Vagina (tissue), 2 donors: ENCODE results near the gene ROCK2. TPM values are rescaled to one million over a fixed set of nuclear protein-coding genes. Genes with fewer than 3 reads are reported as not detected.

Source experiments
- DNase-seq, 2 donors: peaks; one replicate each; pipeline ENCODE4 v3.0.0-alpha.2; 2017; ENCODE audit errors: extremely low spot score in 2 of 2
- H3K27ac ChIP-seq: fragments of 200-600 bp; sonication (generic); one replicate; pipeline ENCODE4 v1.5.1; 2019
- H3K27me3 ChIP-seq: fragments of 200-600 bp; sonication (generic); one replicate; pipeline ENCODE4 v1.5.1; 2019
- H3K36me3 ChIP-seq, 2 donors: fragments of 200-600 bp; sonication (generic); one replicate each; pipeline ENCODE4 v1.5.1; 2017 to 2019
- H3K4me1 ChIP-seq: fragments of 200-600 bp; sonication (generic); one replicate; pipeline ENCODE4 v1.5.1; 2019
- H3K4me3 ChIP-seq, 2 donors: fragments of 200-600 bp; sonication (generic); 1 replicate in 1 of 2; 2 replicates in 1 of 2; pipeline ENCODE4 v1.5.1; 2016 to 2019
- H3K9me3 ChIP-seq: fragments of 200-600 bp; sonication (generic); one replicate; pipeline ENCODE4 v1.5.1; 2019
- CTCF ChIP-seq, 3 experiments: fragments of 450-650 bp in 2 of 3; fragments of 200-600 bp in 1 of 3; sonication (generic) in 1 of 3; IDR thresholded peaks; one replicate each; pipeline ENCODE4 v1.5.1; 2017 to 2019; ENCODE audit warnings: antibody characterized with exemption in 3 of 3, mild to moderate bottlenecking in 2 of 3, moderate library complexity in 2 of 3
- POLR2A ChIP-seq, 2 donors: fragments of 450-650 bp; IDR thresholded peaks; one replicate each; pipeline ENCODE4 v1.6.1; 2017; ENCODE audit warnings: antibody characterized with exemption in 2 of 2, mild to moderate bottlenecking in 2 of 2, moderate library complexity in 2 of 2
- POLR2AphosphoS5 ChIP-seq, 2 donors: sonication (generic); formaldehyde crosslinking; IDR thresholded peaks; one replicate each; pipeline ENCODE4 v1.9.0; 2017; ENCODE audit warnings: antibody characterized with exemption in 2 of 2, mild to moderate bottlenecking in 2 of 2, low read depth in 1 of 2; ENCODE audit not compliant: insufficient read depth in 1 of 2
- intact Hi-C: fragments of 100-400 bp; cut with DNase I; formaldehyde crosslinking; loops from one replicate; pipeline ENCODE4 v1.15.1; 2023
- total RNA-seq: library from RNA; depleted of rRNA; stranded (reverse); fragments of >200 nt; gene quantifications from one replicate; pipeline ENCODE4 v1.2.3, GENCODE V29; 2016

The ROCK2 gene
- total RNA-seq, 1 donor from 2014 or later = 49.4 TPM

- intact Hi-C loops = no loop called here
- H3K4me1 ChIP-seq = peaks cover 44% of the 10 kb centered on the region
- H3K9me3 ChIP-seq = no peaks in the 10 kb centered on the region
- peak overlapping the region; percentile 4 to 30 for H3K4me3 ChIP-seq
- no peak for DNase-seq
- H3K27me3 ChIP-seq = no peaks in the 10 kb centered on the region
- no peak for TF ChIP-seq CTCF (IDR thresholded peaks at IDR 0.05)
- peak overlapping the region; percentile 82 for H3K27ac ChIP-seq
- H3K36me3 ChIP-seq = no peaks in the 10 kb centered on the region
Measured at GRCh38 chr2:11375025-11375688, 30.7 kb upstream of the ROCK2 start.

DNA sequence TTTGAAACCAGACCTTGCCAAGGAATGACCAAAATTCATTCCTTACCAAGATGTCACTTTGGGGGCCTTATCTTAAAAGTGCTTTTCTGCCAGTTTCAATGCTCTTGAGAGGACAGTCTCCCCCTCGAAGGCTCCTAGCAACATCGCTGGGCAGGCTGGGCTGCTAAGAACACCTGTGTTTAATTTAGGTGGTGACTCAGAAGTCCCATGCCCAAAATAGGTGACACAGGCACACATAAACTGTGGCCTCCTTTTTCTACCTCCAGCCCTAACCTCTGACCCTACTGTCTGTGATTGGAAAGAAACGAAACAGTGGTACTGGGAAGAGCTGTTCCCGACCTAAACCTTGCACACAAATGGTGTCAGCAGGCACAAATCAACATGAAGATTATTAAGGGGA lies 28.7 kb upstream of the ROCK2 start:
- no peak for DNase-seq

DNA sequence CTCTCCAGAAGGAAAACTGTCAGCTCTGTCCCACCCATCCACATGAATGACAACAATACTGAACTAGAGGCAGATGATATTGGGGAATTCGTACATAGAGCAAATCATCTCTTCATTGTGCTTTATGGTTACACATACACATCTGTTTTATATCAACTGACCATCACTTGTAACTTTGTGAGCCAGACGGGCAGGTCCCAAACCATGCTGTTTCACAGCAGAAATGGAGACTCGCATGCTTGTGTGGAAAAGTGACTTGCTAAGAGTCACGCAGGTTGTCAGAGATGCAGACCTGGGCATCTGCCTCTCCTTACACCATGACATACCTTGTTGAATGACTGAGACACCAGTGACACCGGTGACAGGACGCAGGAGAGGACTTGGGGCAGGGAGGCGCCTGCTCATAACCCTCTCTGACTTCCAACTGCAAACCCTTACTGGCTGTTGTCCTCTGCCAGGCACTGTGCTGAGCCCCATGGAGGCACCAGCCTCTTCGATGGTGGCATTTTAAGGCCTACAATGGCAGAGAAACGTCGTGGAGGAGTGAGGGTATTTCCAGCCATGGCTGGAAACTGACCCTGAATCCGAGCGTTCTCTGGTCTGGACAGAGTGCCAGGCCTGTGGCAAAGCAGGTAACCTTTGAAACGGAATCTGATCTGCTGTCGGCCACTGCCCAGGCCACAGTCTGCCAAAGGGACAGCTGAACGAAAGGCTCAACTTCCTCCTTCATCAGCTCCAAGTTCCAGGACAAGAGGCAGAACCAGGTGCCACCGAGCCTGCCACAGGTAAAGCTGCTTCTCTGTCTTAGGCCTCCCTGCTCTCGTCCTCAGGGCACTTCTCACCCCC lies 26.9 kb upstream of the ROCK2 start:
- no peak for DNase-seq
- no peaks in the 10 kb centered on the region for H3K27me3 ChIP-seq
- H3K36me3 ChIP-seq = no peaks in the 10 kb centered on the region
- TF ChIP-seq CTCF (IDR thresholded peaks at IDR 0.05) = no peak
- no peak for TF ChIP-seq POLR2A (IDR thresholded peaks at IDR 0.05)
- TF ChIP-seq POLR2AphosphoS5 (IDR thresholded peaks at IDR 0.05; ENCODE audit: insufficient read depth in 1 of 2, low read depth in 1 of 2) = no peak
- peaks cover 42% of the 10 kb centered on the region for H3K4me1 ChIP-seq
- no peaks in the 10 kb centered on the region for H3K9me3 ChIP-seq
- no peak overlapping the region for H3K27ac ChIP-seq
- intact Hi-C loops = no loop called here
- H3K4me3 ChIP-seq = no peak overlapping the region

More for the DNA sequence above, 28.7 kb upstream of the ROCK2 start:
- H3K9me3 ChIP-seq = no peaks in the 10 kb centered on the region
- peak overlapping the region; percentile 82 for H3K27ac ChIP-seq
- H3K27me3 ChIP-seq = no peaks in the 10 kb centered on the region
- H3K4me3 ChIP-seq = no peak overlapping the region
- no peak for TF ChIP-seq POLR2A (IDR thresholded peaks at IDR 0.05)
- no peak for TF ChIP-seq CTCF (IDR thresholded peaks at IDR 0.05)
- TF ChIP-seq POLR2AphosphoS5 (IDR thresholded peaks at IDR 0.05; ENCODE audit: insufficient read depth in 1 of 2, low read depth in 1 of 2) = no peak
- peaks cover 37% of the 10 kb centered on the region for H3K4me1 ChIP-seq
- intact Hi-C loops = no loop called here
- H3K36me3 ChIP-seq = no peaks in the 10 kb centered on the region

- peaks cover 37% of the 10 kb centered on the region for H3K4me1 ChIP-seq
- H3K9me3 ChIP-seq = no peaks in the 10 kb centered on the region
- no peak for DNase-seq
- H3K36me3 ChIP-seq = no peaks in the 10 kb centered on the region
- intact Hi-C loops = no loop called here
- H3K4me3 ChIP-seq = no peak overlapping the region
- no peak overlapping the region for H3K27ac ChIP-seq
- TF ChIP-seq CTCF (IDR thresholded peaks at IDR 0.05) (no peak), POLR2AphosphoS5 (IDR thresholded peaks at IDR 0.05; ENCODE audit: insufficient read depth in 1 of 2, low read depth in 1 of 2) (no peak), POLR2A (IDR thresholded peaks at IDR 0.05) (no peak)
- H3K27me3 ChIP-seq = no peaks in the 10 kb centered on the region
Measured at GRCh38 chr2:11370377-11371091, 26.1 kb upstream of the ROCK2 start.
